ENCODE measurements around the gene NPPC. TPM values are rescaled to one million over a fixed set of nuclear protein-coding genes. Genes with fewer than 3 reads are reported as not detected.
"Not testable (repeated sequence)": the region's sequence is repeated elsewhere in the genome, so short reads cannot be mapped to it uniquely, and the experiment has no call there.

NPPC gene
- total and polyA plus RNA-seq, 3 experiments from 2014 or later: not detected

DNA sequence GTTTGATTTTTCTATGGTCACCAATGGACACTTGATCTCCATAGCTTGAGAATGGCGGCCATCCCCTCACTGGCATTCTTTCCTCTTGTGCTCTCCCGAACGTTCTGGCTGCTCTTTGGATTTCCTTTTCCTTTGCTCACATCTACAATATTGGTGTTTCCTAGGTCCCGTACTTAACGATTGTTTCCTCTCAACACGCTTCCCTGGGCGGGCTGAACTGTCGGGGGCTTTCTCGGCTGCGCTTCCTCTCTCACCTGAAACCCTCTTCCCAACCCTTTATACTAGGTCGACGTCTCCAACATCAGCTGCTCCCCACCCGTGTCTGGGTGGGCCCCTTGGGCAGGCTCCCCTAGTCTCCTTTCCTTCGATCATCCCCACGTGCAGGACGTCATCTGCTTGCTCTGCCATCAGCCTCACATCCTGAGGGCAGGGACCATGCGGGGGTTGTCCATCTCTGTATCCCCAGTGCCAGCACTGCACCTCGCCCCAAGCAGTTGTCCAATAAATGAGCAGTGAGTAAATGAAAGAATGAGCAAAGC, 34.7 kb upstream of the NPPC start:
- Mint-ChIP-seq H3K4me3 (peak overlapping the region; percentile 86 to 98 (median 95)), H3K27me3 (peaks cover 4 to 8% of the 10 kb centered on the region in 2 donors), H3K27ac (peak overlapping the region; percentile 40 to 96 (median 90)), H3K36me3 (peaks cover 0 to 7% (median 3%) of the 10 kb centered on the region in 3 donors), H3K9me3 (peaks cover 0 to 2% (median 0%) of the 10 kb centered on the region in 5 donors), H3K4me1 (peaks cover 37 to 49% (median 42%) of the 10 kb centered on the region in 3 donors)
- H3K27me3 ChIP-seq (ENCODE audit: insufficient read depth, low read length, poor library complexity, severe bottlenecking): no peaks in the 10 kb centered on the region
- no peaks in the 10 kb centered on the region for H3K9me3 ChIP-seq (ENCODE audit: low read length)
- peak overlapping the region; percentile 76 for H3K27ac ChIP-seq (ENCODE audit: low read depth, low read length)
- no peak for DNase-seq
- H3K36me3 ChIP-seq (ENCODE audit: insufficient read depth, low read length): no peaks in the 10 kb centered on the region
- ChIA-PET CTCF (interaction anchor here (0.5 kb wide), 1 partner anchor 188 kb away, joined by 4 read pairs; no protein-coding TSS in a partner anchor), POLR2A (interaction anchor here (1.0 kb wide), 1 partner anchor 355 kb away, joined by 3 read pairs; no protein-coding TSS in a partner anchor)
- peaks cover 18% of the 10 kb centered on the region for H3K4me1 ChIP-seq (ENCODE audit: insufficient read depth, low read length)
- peak overlapping the region; percentile 87 for H3K4me3 ChIP-seq (ENCODE audit: low read length)

DNA sequence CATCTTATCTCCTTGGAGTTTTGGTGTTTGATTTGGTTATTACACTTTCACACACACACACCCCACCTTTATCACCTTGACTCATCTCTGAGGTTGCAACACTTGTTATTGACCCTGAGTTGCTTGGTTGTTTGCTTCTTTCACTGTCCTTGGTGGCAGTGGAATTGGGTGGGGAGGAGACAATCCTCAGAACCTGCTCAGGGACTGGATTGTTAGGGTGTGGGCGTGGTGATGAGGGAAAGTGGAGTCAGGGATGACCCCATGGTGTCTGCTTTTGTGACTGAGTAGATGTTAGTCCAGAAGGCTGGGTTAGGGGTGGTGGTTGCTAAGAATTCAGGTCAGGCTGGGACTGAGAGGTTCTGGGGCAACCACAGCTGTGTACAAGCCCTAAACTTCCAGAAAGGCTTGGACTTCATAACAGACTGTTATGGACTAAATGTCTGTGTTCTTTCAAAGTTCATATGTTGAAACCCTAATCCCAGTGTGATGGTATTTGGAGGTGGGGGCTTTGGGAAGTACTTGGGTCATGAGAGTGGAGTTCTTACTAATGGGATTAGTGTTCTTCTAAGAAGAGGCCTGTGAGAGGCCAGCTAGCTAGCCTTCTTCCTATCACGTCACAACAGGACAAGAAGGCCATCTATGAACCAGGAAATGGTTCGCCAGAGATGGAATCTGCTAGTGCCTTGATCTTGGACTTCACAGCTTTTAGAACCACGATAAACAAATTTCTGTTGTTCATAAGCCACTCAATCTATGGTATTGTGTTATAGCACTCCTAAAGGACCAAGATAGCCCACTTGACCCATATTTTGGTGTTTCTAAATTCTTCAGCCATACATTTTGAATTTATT, 31.9 kb upstream of the NPPC start:
- Mint-ChIP-seq H3K27ac (peak overlapping the region in 1 of 8 donors; percentile 60), H3K4me3 (peak overlapping the region in 3 of 7 donors; percentile 22 to 79 (median 61)), H3K27me3 (peaks cover 9 to 27% of the 10 kb centered on the region in 2 donors), H3K4me1 (peaks cover 14 to 21% (median 17%) of the 10 kb centered on the region in 3 donors), H3K9me3 (peaks cover 0 to 2% (median 0%) of the 10 kb centered on the region in 5 donors), H3K36me3 (peaks cover 0 to 5% (median 3%) of the 10 kb centered on the region in 3 donors)
- no peak overlapping the region for H3K27ac ChIP-seq (ENCODE audit: low read depth, low read length)
- ChIA-PET POLR2A (no interaction called here), CTCF (no interaction called here)
- no peaks in the 10 kb centered on the region for H3K9me3 ChIP-seq (ENCODE audit: low read length)
- H3K4me1 ChIP-seq (ENCODE audit: insufficient read depth, low read length): peaks cover 11% of the 10 kb centered on the region
- DNase-seq: no peak
- H3K27me3 ChIP-seq (ENCODE audit: insufficient read depth, low read length, poor library complexity, severe bottlenecking): no peaks in the 10 kb centered on the region
- no peak overlapping the region for H3K4me3 ChIP-seq (ENCODE audit: low read length)
- H3K36me3 ChIP-seq (ENCODE audit: insufficient read depth, low read length): no peaks in the 10 kb centered on the region

DNA sequence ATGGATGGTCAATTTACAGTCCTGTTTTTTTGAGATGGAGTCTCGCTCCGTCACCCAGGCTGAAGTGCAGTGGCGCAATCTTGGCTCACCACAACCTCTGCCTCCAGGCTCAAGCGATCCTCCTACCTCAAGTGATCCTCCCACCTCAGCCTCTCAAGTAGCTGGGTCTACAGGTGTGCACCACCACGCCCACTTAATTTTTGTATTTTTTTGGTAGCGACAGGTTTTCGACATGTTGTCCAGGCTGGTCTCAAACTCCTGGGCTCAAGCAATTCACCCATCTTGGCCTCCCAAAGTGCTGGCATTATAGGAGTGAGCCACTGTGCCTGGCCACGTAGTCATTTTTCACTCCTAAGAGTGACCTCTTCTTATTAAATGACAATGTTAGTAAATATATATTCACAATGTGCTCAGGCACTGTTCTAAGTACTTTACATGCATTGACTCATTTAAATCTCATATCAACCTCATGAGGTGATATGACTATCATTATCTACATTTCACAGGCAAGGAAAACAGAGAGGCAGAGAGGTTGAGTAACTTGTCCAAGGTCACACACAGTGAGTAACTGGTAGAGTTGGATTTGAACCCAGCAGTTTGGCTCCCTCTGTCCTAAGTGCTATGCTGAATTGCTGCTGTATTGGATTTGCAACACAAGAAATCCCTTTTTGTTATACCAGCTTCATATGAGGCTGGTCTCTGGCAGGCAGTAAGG, 29.7 kb upstream of the NPPC start:
- Mint-ChIP-seq H3K27me3 (peaks cover 11 to 35% of the 10 kb centered on the region in 2 donors), H3K4me1 (peaks cover 3 to 4% (median 3%) of the 10 kb centered on the region in 3 donors), H3K27ac (no peak overlapping the region), H3K36me3 (peaks cover 0 to 1% (median 0%) of the 10 kb centered on the region in 3 donors), H3K9me3 (peaks cover 0 to 3% (median 0%) of the 10 kb centered on the region in 5 donors), H3K4me3 (peak overlapping the region in 1 of 7 donors; percentile 45)
- Histone ChIP-seq H3K27me3 (ENCODE audit: insufficient read depth, low read length, poor library complexity, severe bottlenecking) (no peaks in the 10 kb centered on the region), H3K9me3 (ENCODE audit: low read length) (no peaks in the 10 kb centered on the region), H3K4me3 (ENCODE audit: low read length) (no peak overlapping the region), H3K36me3 (ENCODE audit: insufficient read depth, low read length) (no peaks in the 10 kb centered on the region), H3K27ac (ENCODE audit: low read depth, low read length) (no peak overlapping the region), H3K4me1 (ENCODE audit: insufficient read depth, low read length) (peaks cover 4% of the 10 kb centered on the region)
- POLR2A ChIA-PET: no interaction called here
- DNase-seq: no peak
- CTCF ChIA-PET: no interaction called here

DNA sequence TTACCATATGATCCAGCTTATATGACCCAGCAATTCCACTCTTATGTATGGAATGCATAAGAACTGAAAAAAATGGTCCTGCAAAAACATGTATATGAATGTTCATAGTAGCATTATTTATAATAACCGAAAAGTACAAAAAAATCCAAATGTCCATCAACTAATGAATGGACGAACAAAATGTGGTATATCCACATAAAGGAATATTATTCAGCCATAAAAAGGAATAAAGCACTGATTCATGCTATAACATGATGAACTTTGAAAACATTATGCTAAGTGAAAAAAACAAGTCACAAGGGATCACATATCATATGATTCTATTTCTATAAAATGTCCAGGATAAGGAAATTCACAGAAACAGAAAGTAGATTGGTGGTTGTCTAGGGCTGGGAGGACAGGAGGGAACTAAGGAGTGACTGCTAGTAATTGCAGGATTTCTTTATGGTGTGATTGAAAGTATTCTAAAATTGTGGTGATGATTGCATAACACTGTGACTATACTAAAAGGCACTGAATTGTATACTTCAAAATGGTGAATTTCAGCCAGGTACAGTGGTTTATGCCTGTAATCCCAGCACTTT, 25.3 kb upstream of the NPPC start:
- DNase-seq: no peak
- ChIA-PET POLR2A (no interaction called here), CTCF (no interaction called here)
- H3K4me3 Mint-ChIP-seq: no peak overlapping the region
- H3K36me3 Mint-ChIP-seq: no peaks in the 10 kb centered on the region
- H3K4me1 ChIP-seq (ENCODE audit: insufficient read depth, low read length): no peaks in the 10 kb centered on the region
- peaks cover 13 to 41% of the 10 kb centered on the region in 2 donors for H3K27me3 Mint-ChIP-seq
- H3K27ac ChIP-seq (ENCODE audit: low read depth, low read length): no peak overlapping the region
- H3K36me3 ChIP-seq (ENCODE audit: insufficient read depth, low read length): no peaks in the 10 kb centered on the region
- no peak overlapping the region for H3K4me3 ChIP-seq (ENCODE audit: low read length)
- no peaks in the 10 kb centered on the region for H3K27me3 ChIP-seq (ENCODE audit: insufficient read depth, low read length, poor library complexity, severe bottlenecking)
- no peaks in the 10 kb centered on the region for H3K4me1 Mint-ChIP-seq
- H3K27ac Mint-ChIP-seq: peak overlapping the region in 1 of 8 donors; percentile 51
- H3K9me3 ChIP-seq (ENCODE audit: low read length): no peaks in the 10 kb centered on the region
- H3K9me3 Mint-ChIP-seq: peaks cover 0 to 3% (median 0%) of the 10 kb centered on the region in 5 donors

DNA sequence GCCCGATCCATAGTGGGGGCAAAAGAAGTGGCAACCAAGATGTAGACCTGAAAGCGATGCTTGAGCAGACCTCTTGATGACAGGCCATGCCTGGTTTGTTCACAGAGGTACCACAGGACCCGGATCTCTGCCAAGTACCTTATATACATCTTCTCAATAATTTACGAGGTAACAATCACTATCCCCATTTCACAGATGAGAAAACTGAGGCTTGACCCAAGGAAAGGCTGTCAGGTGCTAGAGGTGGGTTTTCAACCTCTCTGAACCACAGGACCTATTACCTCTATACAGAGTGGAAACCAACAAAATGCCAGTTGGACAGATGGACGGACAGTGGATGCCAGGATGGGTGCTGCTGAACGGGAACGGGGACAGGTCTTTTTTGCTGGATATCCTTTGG, 21.5 kb upstream of the NPPC start:
- H3K27ac ChIP-seq (ENCODE audit: low read depth, low read length): no peak overlapping the region
- Mint-ChIP-seq H3K4me3 (no peak overlapping the region), H3K9me3 (peaks cover 0 to 2% (median 0%) of the 10 kb centered on the region in 5 donors), H3K27me3 (peaks cover 4 to 28% of the 10 kb centered on the region in 2 donors), H3K27ac (no peak overlapping the region), H3K4me1 (no peaks in the 10 kb centered on the region), H3K36me3 (no peaks in the 10 kb centered on the region)
- DNase-seq: no peak
- no peaks in the 10 kb centered on the region for H3K9me3 ChIP-seq (ENCODE audit: low read length)
- no peaks in the 10 kb centered on the region for H3K4me1 ChIP-seq (ENCODE audit: insufficient read depth, low read length)
- H3K4me3 ChIP-seq (ENCODE audit: low read length): no peak overlapping the region
- ChIA-PET POLR2A (no interaction called here), CTCF (no interaction called here)
- no peaks in the 10 kb centered on the region for H3K27me3 ChIP-seq (ENCODE audit: insufficient read depth, low read length, poor library complexity, severe bottlenecking)
- no peaks in the 10 kb centered on the region for H3K36me3 ChIP-seq (ENCODE audit: insufficient read depth, low read length)

DNA sequence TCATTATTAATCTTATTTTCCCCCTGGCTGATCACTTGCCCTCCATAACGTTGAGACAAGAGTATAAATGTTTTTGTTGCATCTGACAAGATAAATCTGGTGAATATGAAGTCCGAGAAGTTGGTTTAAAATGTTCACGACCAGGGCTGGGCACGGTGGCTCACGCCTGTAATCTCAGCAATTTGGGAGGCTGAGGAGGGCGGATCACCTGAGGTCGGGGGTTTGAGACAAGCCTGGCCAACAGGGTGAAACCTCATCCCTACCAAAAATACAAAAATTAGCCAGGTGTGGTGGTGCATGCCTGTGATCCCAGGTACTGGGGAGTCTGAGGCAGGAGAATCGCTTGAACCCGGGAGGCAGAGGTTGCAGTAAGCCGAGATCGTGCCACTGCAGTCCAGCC, 20.9 kb upstream of the NPPC start:
- H3K27ac Mint-ChIP-seq; H3K9me3 ChIP-seq (ENCODE audit: low read length); H3K4me1 ChIP-seq (ENCODE audit: insufficient read depth, low read length); H3K27me3 ChIP-seq (ENCODE audit: insufficient read depth, low read length, poor library complexity, severe bottlenecking); H3K4me3 ChIP-seq (ENCODE audit: low read length); DNase-seq; POLR2A ChIA-PET; H3K4me3 Mint-ChIP-seq; CTCF ChIA-PET; H3K9me3 Mint-ChIP-seq; H3K36me3 ChIP-seq (ENCODE audit: insufficient read depth, low read length); H3K27ac ChIP-seq (ENCODE audit: low read depth, low read length); H3K36me3 Mint-ChIP-seq; H3K4me1 Mint-ChIP-seq: not testable (repeated sequence)
- peaks cover 4 to 31% of the 10 kb centered on the region in 2 donors for H3K27me3 Mint-ChIP-seq

DNA sequence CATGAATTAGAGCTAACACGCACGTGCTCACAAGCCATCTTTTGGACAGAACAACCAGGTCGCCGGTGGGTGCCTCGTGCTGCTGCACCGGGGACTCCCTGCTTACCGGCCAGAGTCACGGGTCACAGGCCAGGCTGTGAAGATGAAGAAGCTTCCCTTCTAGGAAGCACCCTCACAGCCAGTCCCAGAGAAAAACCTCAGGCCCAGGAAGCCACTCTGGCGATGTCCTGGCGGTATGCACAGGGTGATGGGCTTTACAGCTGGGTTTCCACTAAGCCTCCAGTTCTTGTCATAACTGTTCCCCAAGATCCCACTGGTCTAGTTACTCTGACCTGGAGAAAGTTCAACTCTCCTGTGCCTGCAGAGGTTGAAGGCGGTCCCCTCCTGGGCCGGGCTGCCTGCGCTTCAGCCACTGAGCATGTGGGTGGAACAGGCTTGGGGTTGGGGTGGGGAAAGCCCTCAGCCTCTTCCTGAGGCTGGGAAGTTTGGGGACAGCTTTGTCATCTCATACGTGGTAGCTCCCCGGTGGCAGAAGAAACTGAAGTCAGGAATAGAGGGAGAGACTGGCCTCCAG, 20.1 kb upstream of the NPPC start:
- peaks cover 0 to 2% (median 0%) of the 10 kb centered on the region in 5 donors for H3K9me3 Mint-ChIP-seq
- H3K4me1 ChIP-seq (ENCODE audit: insufficient read depth, low read length): no peaks in the 10 kb centered on the region
- no peaks in the 10 kb centered on the region for H3K9me3 ChIP-seq (ENCODE audit: low read length)
- ChIA-PET CTCF (no interaction called here), POLR2A (no interaction called here)
- no peak for DNase-seq
- no peaks in the 10 kb centered on the region for H3K36me3 ChIP-seq (ENCODE audit: insufficient read depth, low read length)
- no peaks in the 10 kb centered on the region for H3K4me1 Mint-ChIP-seq
- no peaks in the 10 kb centered on the region for H3K27me3 ChIP-seq (ENCODE audit: insufficient read depth, low read length, poor library complexity, severe bottlenecking)
- no peak overlapping the region for H3K27ac Mint-ChIP-seq
- no peak overlapping the region for H3K4me3 ChIP-seq (ENCODE audit: low read length)
- H3K27ac ChIP-seq (ENCODE audit: low read depth, low read length): no peak overlapping the region
- no peaks in the 10 kb centered on the region for H3K36me3 Mint-ChIP-seq
- H3K4me3 Mint-ChIP-seq: no peak overlapping the region
- peaks cover 2 to 28% of the 10 kb centered on the region in 2 donors for H3K27me3 Mint-ChIP-seq

All from CD8-positive, alpha-beta memory T cell (primary cell).